HG03460 (cell line): ENCODE results near the gene SNPH.

ENCODE experiments used
- ATAC-seq: cut with Tn5 transposase; IDR thresholded peaks from one replicate; pipeline ENCODE4 v1.9.1; 2021; ENCODE audit not compliant: unreplicated experiment

Gene SNPH

GRCh38 chr20:1305712-1306111, 39.6 kb downstream of the SNPH start:
- no peak for ATAC-seq

GRCh38 chr20:1306316-1307135, 40.4 kb downstream of the SNPH start:
- ATAC-seq, result no peak

DNA sequence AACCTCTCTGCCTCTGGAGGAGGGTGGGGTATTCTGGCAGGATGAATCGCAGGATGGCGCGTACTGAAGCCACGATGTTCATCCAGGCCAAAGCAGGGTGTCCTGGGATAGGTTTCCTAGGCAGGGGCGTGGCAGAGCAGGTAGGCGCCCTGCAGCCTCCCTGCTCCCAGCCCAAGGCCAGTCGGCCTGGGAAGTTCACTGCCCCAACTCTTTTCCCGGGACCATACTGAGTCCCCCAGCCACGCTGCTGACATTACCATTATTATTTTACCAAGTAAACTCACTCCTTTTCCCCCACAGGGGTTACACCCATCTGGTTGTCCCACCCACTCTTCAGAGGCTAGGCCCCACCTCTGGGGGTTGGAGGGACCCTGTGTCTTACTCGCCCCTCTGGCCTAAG, 41.1 kb downstream of the SNPH start:
- no peak for ATAC-seq

GRCh38 chr20:1307571-1307971, 41.5 kb downstream of the SNPH start:
- ATAC-seq, result no peak

DNA sequence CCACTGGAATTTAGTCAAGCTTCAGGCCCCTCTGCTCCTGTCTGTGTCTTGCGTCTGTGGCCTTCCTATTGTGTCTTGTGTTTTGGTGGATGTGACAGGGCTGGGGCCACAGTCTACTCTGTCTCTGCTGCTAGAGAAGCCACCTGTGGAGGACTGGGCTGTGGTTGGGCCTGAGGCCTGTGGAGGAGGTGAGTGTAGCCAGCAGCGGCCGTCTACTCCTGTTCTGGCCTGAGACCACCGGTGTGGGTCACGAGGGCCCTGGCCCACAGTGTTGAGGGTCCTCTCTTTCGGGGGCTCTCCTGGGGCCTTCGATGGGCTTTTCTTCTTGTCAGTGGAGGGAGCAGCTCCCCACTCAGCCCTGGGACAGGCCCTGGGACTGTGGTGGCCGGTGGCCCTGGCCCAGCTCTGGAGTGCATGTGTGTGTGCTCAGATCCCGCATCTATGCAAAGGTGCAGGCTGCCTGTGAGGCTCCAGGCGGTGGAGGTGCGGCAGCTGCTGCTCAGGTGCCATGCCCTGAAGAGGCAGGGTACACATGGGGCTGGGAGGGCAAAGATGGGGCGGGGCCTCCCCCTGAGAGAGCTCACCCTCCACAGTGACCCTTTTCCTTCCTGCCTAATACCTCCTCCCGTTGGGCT, 42.1 kb downstream of the SNPH start:
- ATAC-seq, result no peak

DNA sequence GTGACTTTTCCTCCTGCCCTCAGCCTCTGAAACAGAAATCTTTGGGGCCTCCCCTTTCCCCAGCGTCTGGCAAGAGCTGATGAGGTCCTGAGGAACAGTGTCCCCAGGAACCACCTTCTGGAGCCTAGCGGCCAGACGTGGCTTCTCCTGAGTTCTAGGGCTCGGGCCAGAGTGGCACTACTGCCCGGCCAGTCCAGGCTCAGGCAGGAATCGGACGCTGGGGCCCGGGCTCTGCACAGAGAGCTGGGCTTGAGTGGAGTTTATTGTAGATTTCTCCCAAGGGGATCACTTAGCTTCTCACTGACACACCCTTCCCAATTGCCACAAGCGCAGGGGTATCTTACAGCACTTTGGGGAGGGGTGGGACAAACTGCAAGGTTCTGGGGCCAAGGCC, 42.6 kb downstream of the SNPH start:
- no peak for ATAC-seq

DNA sequence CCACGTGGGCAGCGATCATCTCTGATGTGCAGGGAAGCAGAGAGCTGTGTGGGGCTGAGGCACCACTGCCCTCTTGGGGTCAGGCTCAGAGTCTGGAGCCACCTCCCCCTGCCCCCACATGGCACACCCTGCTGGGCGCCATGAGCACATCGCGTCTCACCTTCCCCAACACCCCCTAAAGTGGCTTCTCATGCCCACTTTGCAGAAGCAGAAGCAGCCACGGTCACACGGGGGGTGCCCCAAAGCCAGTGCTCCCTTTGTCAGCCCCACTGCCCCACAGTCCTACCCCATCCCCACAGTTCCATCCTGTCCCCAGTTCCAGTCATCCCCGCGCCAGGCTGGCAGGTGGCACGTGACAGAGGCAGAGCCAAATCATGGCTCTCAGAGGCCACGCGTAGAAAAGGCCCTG, 43.3 kb downstream of the SNPH start:
- ATAC-seq, result no peak

DNA sequence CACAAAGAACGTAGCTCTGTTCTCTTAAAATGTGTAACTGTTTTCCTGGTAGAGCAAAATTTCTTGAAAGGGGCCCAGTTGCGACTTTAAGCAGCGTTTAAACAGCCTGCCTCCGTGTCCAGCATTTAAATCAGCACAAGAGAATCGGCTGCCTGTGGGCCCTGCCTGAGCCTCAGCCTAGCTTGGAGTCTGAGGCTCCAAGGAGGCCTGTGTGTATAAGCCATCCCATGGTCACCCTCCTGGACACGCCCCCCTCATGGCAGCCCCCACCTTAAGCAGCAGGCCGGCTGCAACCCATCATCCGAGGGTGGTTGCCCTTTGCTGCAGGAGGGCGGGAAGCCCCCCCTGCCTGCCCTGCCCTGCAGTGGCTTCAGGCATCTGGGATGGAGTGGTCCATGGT, 44.0 kb downstream of the SNPH start:
- ATAC-seq, result no peak

GRCh38 chr20:1310506-1311190, 44.6 kb downstream of the SNPH start:
- ATAC-seq, result no peak

DNA sequence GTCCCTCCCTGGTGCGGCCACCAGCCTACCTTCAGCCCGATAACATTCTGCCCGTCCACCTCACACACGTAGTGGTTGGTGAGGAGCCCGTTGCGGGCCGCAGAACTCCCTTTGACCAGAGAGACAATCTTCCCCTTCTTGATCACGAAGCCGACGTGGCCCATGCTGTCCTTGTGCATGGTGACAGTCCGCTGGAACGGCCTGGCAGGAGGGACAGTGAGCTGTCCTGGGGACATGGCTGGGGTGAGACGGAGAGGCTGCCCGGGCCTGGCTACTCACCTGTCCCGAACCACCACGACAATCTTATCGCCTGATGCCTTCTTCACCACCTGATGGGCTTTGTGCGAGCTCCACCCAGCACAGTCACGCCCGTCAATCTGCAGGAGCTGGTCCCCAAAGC, 46.2 kb downstream of the SNPH start:
- no peak for ATAC-seq

GRCh38 chr20:1312904-1313235, 46.8 kb downstream of the SNPH start:
- ATAC-seq, result no peak

DNA sequence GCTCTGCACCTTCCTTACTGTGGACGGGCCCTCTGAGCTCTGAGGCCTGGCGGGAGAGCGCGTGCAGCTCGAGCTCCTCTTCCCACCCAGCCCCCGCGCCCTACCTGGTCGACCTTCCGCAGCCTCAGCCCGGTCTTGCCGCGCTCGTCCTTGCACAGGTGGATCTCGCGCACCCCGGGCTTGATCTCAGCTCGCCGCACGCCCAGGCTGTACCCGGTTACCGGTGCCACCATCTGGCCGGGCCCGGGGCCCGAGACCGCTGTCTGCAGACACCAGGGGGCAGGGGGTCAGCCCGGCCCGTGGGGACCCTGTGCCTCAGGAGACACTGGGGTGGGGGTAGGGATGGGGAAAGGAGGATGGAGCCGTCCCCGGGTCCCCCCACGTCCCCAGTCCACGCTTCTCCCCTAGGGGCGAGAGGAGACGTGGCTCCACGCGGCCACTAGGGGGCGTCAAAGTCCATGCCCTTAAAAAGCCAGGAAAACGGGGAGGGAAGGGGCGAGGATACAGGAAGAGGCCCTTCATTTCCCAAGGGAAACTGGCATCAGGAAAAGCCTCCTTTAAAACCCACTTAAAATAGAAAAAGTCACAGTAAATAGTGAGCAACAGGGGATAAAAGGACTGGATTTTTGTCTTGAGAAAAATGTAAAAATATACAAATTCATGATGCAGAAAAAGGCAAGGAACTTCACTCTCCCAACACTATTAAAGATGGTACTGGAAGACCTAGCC, 47.3 kb downstream of the SNPH start:
- ATAC-seq, result no peak

GRCh38 chr20:1315804-1316203, 49.7 kb downstream of the SNPH start:
- no peak for ATAC-seq

DNA sequence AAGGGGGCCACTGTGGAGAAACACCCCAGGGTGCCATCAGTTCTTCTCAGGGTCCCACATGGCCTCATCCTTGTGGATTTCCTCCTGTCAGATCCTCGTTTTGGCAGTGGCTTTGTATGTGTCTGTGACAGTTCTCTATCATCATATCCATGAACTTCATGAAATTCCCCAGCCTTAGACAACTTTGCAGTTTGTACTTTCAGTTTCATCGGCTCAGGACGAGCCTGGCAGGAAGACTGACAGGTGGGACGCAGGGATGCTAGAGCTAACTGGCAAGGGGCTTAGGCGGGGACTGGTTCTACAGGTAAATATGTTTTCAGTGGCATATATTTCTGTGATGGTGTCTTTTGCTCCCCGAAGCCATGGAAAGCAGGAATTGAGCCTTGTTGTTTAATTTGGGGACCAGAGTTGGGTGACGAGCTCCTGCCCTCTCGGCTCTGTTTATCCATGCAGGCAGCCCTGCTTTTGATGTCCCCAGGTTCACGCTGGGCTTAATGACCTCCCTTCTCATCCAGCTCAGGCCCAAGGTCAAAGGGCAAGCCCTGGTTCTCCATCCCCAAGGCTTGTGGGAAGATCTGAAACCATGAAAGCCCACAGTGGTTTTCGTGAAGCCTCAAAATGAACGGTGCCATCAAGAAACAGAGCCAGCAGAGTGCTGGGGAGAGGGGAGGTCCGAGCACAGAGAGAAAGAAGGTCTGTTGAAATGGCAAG, 51.6 kb downstream of the SNPH start:
- ATAC-seq, result no peak

- ATAC-seq, result no peak
These were observed 53.0 kb downstream of the SNPH start for GRCh38 chr20:1319051-1319450.

GRCh38 chr20:1319462-1319861, 53.4 kb downstream of the SNPH start:
- ATAC-seq, result no peak

- ATAC-seq, result no peak
These were observed 53.9 kb downstream of the SNPH start for GRCh38 chr20:1320016-1320415.

- no peak for ATAC-seq
These were observed 55.0 kb downstream of the SNPH start for GRCh38 chr20:1320902-1321653.

- ATAC-seq, result no peak
These were observed 55.5 kb downstream of the SNPH start for GRCh38 chr20:1321654-1321939.

DNA sequence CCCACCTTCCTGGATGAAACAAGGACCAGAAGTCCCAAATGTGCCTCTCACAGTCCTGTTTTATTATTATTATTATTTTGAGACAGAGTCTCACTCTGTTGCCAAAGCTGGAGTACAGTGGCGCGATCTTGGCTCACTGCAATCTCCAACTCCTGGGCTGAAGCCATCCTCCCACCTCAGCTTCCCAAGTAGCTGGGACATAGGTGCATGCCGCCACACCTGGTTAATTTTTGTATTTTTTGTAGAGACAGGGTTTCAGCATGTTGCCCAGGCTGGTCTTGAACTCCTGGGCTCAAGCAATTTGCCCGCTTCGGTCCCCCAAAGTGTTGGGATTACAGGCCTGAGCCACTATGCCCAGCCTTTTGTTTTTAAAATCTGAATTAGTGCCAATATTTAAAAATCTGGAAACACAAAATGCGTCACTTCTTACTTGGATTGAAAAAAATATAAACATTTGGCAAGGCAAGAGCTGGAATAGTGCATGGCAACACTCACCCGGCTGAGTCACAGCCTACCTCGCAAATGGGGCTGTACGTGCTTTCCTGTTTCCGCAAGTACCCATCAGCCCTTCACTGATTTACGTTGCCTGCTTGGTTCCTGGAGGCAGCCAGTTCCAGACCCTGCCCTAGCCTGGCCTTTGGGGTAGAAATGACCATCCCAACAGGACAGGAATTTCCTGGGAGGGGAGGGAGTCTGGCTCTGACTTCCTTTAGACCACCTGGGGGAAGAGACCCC, 56.6 kb downstream of the SNPH start:
- no peak for ATAC-seq
